MM.1S (cell line): Measurements from ENCODE around the gene SGK1.

Source experiments
- CTCF ChIP-seq: fragments of 300-600 bp; sonication (generic); IDR thresholded peaks from 2 replicates; pipeline ENCODE4 v1.5.1; 2016; ENCODE audit warnings: antibody characterized with exemption, low read length, mixed read lengths
- EZH2 ChIP-seq: fragments of 300-600 bp; sonication (generic); optimal IDR thresholded peaks from 2 replicates; pipeline ENCODE3; 2017; ENCODE audit warnings: low read depth, mild to moderate bottlenecking, antibody characterized with exemption, low read length, mixed read lengths
- EZH2phosphoT487 ChIP-seq: fragments of 300-600 bp; sonication (generic); IDR thresholded peaks from 2 replicates; pipeline ENCODE4 v1.6.1; 2018; ENCODE audit warnings: antibody characterized with exemption, low read length

- TF ChIP-seq CTCF (no peak), EZH2phosphoT487 (no peak), EZH2 (no peak)
Observed at GRCh38 chr6:134240665-134241431, 77.1 kb downstream of the SGK1 start.
